Rectal smooth muscle tissue (tissue), 1 donor: ENCODE results near the gene SLC6A19.
"Not testable (repeated sequence)": the region's sequence is repeated elsewhere in the genome, so short reads cannot be mapped to it uniquely, and the experiment has no call there.

Source experiments
- H3K27ac ChIP-seq: one replicate; pipeline ENCODE4 v1.7.0; 2013; ENCODE audit warnings: low read depth, low read length, inconsistent platforms
- H3K27me3 ChIP-seq: one replicate; pipeline ENCODE4 v1.7.0; 2013; ENCODE audit warnings: low read length; ENCODE audit not compliant: control insufficient read depth, insufficient read depth
- H3K36me3 ChIP-seq: one replicate; pipeline ENCODE4 v1.7.0; 2013; ENCODE audit warnings: low read length; ENCODE audit not compliant: control insufficient read depth, insufficient read depth
- H3K4me1 ChIP-seq: one replicate; pipeline ENCODE4 v1.7.0; 2013; ENCODE audit warnings: low read length; ENCODE audit not compliant: control insufficient read depth, insufficient read depth
- H3K4me3 ChIP-seq: one replicate; pipeline ENCODE4 v1.7.0; 2013; ENCODE audit warnings: low read length
- H3K9ac ChIP-seq: one replicate; pipeline ENCODE4 v1.7.0; 2013; ENCODE audit warnings: low read length

Gene SLC6A19

DNA sequence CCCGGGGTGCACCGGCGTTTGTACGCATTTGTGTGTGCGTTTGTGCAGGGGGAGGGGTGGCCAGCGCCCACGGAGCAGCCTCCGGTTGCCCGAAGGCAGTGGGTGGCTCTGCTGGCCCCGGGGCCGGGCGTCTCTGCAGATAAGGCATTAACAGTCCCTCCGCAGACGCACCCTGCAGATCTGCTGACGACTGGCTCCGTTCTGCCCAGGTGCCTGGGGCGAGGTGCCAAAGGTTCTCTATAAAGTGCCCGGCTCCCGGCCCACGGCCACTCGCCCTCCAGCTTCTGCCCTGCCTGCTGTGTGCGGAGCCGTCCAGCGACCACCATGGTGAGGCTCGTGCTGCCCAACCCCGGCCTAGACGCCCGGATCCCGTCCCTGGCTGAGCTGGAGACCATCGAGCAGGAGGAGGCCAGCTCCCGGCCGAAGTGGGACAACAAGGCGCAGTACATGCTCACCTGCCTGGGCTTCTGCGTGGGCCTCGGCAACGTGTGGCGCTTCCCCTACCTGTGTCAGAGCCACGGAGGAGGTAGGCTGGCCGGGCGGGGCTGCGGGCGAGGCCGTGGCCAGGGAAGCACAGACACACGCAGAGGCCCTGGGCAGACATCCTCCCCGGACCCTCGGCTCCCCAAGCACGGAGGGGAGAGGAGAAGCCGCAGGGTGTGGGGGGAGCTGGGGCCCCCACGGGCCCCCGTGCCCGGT lies at the start of gene SLC6A19:
SLC6A19 (plus strand) TSS at position 269 of the 699 bp plus-strand sequence; CDS start at position 325, 56 bp downstream.
- no peaks in the 10 kb centered on the region for H3K4me1 ChIP-seq
- no peak within 1 kb of the TSS for H3K4me3 ChIP-seq
- no peak within 1 kb of the TSS for H3K9ac ChIP-seq
- no peak within 1 kb of the TSS for H3K27ac ChIP-seq
- H3K27me3 ChIP-seq: peaks cover 14% of the 10 kb centered on the region
- H3K36me3 ChIP-seq: no peaks in the 10 kb centered on the region

DNA sequence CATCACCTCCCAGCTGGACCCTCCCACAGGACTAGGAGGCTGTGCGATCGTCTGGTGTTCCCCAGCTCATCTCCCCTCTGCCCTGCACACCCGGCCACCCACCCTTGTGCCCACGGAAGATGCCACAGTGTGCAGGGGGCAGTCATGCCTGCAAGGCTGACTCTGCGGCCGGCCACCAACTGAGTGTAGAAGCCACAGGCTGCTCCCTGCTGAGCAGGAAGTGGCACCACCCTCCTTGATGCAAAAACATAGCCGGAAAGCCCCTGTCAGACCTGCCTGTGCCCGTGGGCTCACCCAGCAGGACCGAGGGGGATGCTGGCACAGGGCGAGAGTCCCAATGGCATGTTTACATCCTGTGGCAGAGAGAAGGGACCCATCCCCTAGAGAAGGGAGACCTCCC lies 49.2 kb upstream of the SLC6A19 start:
- H3K4me3 ChIP-seq: no peak overlapping the region
- no peaks in the 10 kb centered on the region for H3K4me1 ChIP-seq
- H3K27ac ChIP-seq: no peak overlapping the region
- H3K27me3 ChIP-seq: peaks cover 20% of the 10 kb centered on the region
- H3K9ac ChIP-seq: no peak overlapping the region
- no peaks in the 10 kb centered on the region for H3K36me3 ChIP-seq

DNA sequence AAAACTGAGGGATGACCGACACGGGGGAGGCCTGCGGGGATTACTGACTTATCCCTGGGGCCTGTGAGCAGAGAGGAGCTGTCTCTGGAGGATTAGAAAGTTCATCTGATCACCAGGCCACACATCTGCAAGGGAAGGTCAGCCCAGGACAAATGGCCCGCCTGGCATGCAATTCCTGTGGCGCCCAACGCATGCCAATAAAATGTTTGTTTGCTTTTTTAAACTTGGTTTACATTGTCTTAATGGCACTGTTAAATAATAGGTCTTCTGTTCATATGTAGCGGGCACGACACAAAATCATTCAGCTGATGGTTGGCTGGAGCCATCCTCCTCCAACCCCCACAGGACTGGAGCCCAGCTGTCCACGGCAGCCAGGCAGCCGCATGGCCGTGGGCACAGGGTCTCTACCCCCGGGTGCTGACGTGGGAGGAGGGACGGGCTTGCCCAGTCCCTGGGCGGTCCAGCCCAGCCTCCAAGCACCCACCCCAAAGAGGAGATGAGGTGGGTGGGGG lies 48.6 kb upstream of the SLC6A19 start:
- Histone ChIP-seq H3K9ac (no peak overlapping the region), H3K36me3 (no peaks in the 10 kb centered on the region), H3K4me1 (no peaks in the 10 kb centered on the region), H3K27me3 (peaks cover 20% of the 10 kb centered on the region), H3K27ac (no peak overlapping the region), H3K4me3 (no peak overlapping the region)

DNA sequence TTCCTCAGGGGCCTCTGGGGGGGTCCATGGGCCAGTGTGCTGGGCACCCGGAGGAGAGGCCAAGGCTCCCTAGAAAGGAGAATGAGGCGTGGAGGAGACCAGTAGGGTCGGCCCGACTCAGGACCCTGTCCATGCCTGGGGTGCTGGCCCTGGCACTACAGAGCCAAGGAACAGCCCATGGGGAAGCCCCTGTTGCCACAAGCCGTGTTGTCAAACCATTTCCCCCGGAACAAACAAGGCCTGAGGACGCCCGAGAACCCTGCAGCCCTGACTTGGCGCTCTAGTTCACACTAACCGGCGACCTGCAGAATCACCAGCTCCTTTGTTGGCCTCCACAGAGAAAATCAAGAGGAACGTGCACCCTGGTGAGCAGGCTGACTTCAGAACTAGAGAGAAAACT lies 48.0 kb upstream of the SLC6A19 start:
- H3K9ac ChIP-seq: no peak overlapping the region
- no peak overlapping the region for H3K27ac ChIP-seq

DNA sequence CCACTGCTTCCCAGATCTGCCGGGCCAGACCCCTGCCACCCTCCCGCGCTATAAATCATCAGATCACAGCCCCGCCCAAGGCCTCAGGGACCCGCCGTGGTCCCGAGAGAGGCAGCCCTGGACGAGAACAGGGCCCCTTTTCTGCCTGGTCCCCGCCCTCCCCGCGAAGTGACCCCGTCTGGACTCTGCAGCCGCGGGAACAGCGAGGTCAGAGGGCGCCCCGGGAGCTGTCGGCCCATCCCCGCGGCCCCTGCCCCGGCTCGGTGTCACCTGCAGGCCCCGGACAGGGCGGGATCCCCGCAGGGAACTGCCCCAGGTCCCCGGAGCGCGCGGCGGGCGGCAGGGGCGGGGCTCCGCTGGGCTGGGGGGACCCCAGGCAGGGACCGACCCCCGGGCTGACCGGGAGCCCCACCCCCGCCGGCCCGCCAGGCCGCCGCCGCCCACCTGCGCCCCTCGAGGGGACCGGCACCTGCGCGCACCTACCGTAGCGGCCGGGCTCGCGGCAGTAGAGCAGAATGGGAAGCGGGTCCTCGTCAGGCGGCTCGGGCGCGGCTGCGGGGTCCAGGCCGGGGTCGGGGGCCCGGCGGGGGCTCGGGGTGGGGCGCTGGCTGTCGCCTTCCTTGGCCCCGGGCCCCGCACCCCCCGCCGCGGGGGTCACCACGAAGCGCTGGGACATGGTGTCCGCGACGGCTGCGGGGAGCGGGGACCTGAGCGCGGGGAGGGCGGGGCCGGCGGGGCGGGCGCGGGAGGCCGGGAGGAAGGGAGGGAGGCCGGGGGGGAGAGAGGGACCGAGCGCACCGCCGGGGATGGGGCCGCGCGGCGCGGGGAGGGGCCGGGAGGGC lies 46.0 kb upstream of the SLC6A19 start:
- Histone ChIP-seq H3K4me3 (no peak overlapping the region), H3K4me1 (no peaks in the 10 kb centered on the region), H3K27me3 (peaks cover 20% of the 10 kb centered on the region), H3K36me3 (no peaks in the 10 kb centered on the region), H3K27ac (no peak overlapping the region), H3K9ac (no peak overlapping the region)

More for the DNA sequence above, 48.0 kb upstream of the SLC6A19 start:
- Histone ChIP-seq H3K36me3 (no peaks in the 10 kb centered on the region), H3K4me1 (no peaks in the 10 kb centered on the region), H3K27me3 (peaks cover 20% of the 10 kb centered on the region), H3K4me3 (no peak overlapping the region)

DNA sequence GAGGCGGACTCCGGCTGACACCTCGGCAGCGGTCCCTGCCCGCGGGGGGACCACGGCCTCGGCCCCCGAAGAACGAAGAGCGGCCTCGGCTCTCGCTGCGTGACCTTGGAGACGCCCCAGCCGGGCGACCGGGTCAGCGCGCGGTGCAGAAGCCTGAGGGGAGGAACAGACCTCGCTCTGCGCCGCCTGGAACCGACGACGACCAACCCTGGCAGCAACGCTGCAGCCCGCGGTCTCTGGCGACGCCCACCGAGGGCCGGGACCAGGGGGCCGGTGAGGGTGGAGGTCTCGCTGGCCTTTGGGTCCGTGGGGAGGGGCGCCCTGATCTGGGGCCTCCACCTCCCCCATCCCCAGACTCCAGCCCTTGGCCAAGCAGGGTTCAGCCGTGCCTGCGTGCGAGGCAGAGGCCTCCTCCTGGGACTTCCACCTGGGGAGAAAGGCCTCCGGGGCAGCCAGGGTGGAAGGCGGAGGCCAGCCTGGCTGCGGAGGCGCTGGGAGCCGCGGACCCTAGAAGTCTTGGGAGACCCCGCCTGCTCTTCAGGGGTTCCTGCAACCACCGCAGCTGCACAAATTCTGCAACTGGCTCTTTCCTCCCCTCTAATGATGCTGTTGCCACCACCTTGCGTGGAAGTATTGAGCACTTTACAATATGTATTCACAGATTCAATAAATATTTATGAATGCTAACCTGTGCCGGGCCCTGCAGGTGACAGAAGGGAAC lies 45.2 kb upstream of the SLC6A19 start:
- Histone ChIP-seq H3K27ac (no peak overlapping the region), H3K36me3 (no peaks in the 10 kb centered on the region), H3K27me3 (peaks cover 20% of the 10 kb centered on the region), H3K9ac (no peak overlapping the region), H3K4me3 (no peak overlapping the region), H3K4me1 (no peaks in the 10 kb centered on the region)

DNA sequence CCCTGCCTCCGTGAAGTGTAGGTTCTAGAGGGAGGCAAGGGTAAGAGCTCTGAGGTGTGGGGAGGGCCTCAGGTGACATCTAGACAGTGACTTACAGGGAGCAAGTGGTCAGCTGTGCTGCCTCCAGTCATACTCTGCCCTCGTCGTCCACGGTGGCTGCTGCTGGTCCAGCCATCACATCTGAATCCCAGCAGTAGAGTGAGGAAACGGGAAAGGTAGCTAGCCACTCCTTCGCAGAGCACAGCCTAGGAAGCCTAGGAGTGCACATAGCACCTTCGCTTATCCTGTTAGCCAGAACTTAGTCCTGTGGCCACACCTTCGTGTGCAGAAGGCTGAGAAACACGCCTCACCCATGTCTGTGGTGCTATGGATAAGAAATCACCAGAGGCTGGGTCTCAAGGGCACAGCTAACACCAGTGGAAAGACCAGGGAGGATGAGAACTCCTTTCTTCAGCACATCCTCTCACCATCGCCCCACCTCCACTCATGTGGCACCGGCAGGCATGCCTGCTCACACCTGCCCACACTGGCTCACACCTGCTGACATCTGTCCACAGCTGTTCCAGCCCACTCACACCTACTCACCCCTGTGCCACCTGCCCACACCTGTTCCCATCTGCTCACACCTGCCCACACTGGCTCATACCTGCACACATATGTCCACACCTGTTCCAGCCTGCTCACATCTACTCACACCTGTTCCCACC lies 44.5 kb upstream of the SLC6A19 start:
- peaks cover 20% of the 10 kb centered on the region for H3K27me3 ChIP-seq
- H3K4me3 ChIP-seq: no peak overlapping the region
- H3K27ac ChIP-seq: no peak overlapping the region
- no peak overlapping the region for H3K9ac ChIP-seq
- no peaks in the 10 kb centered on the region for H3K36me3 ChIP-seq
- no peaks in the 10 kb centered on the region for H3K4me1 ChIP-seq

DNA sequence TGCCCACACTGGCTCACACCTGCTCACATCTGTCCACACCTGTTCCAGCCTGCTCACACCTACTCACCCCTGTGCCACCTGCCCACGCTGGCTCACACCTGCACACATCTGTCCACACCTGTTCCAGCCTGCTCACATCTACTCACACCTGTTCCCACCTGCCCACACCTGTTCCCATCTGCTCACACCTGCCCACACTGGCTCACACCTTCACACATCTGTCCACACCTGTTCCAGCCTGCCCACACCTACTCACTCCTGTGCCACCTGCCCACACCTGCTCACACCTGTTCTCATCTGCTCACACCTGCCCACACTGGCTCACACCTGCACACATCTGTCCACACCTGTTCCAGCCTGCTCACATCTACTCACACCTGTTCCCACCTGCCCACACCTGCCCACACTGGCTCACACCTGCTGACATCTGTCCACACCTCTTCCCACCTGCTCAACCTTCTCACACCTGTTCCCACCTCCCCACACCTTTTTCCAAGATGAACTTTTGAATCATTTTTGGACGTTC lies 43.9 kb upstream of the SLC6A19 start:
- not testable (repeated sequence) for H3K4me3 ChIP-seq, H3K4me1 ChIP-seq, H3K27ac ChIP-seq, H3K9ac ChIP-seq, H3K36me3 ChIP-seq
- H3K27me3 ChIP-seq: peaks cover 20% of the 10 kb centered on the region

DNA sequence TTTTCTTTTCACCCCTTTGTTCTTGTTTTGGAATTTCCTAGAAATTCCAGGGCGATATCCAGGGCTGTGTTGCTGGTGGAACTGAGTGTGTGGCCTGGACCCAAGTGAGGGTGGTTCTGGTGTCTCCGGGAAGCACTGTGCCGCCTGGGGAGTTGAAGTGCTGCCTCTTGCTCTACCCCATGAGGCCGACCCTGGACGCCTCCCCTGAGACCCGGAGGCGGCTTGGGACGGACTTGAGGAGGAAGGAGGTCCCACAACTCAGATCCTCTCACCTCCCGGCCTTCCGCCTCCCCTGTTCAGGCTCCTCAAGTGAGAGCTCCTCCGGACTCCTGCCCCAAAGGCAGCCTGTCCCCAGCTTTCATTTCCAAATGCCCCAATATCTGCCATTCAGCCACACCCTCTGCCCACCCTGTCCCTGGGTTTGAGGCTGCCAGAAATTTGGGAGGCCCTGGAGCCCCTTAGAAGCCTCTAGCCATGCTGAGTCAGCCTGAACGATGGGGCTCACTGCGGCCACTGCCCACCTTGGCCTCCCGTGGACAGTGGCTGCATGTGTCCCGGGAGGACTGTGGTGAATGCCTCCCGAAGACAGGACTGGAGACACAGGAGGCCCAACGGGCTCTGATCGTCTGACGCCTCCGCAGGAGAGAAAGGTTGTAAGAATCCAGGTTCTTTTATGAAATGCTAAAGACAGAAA lies 42.6 kb upstream of the SLC6A19 start:
- no peaks in the 10 kb centered on the region for H3K36me3 ChIP-seq
- no peak overlapping the region for H3K9ac ChIP-seq
- H3K27me3 ChIP-seq: peaks cover 19% of the 10 kb centered on the region
- H3K4me3 ChIP-seq: no peak overlapping the region
- no peak overlapping the region for H3K27ac ChIP-seq
- no peaks in the 10 kb centered on the region for H3K4me1 ChIP-seq

DNA sequence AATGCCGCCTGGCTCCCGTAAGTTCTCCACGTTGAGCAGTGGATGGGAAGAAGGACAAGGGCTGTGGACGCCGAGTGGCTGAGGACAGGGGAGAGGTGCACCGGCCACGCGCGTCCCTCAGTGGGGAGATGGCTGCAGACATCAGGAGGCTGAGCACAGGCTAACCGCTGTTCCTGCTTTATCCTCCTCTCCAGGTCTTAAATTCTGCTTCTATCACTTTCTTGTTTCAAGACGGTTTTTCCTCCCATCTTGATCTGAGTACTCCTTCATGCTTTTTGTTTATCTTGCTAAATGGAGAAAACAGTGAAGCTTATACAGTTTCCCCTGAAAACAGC lies 42.1 kb upstream of the SLC6A19 start:
- Histone ChIP-seq H3K27ac (no peak overlapping the region), H3K4me3 (no peak overlapping the region), H3K36me3 (no peaks in the 10 kb centered on the region), H3K27me3 (peaks cover 14% of the 10 kb centered on the region), H3K9ac (no peak overlapping the region), H3K4me1 (no peaks in the 10 kb centered on the region)

DNA sequence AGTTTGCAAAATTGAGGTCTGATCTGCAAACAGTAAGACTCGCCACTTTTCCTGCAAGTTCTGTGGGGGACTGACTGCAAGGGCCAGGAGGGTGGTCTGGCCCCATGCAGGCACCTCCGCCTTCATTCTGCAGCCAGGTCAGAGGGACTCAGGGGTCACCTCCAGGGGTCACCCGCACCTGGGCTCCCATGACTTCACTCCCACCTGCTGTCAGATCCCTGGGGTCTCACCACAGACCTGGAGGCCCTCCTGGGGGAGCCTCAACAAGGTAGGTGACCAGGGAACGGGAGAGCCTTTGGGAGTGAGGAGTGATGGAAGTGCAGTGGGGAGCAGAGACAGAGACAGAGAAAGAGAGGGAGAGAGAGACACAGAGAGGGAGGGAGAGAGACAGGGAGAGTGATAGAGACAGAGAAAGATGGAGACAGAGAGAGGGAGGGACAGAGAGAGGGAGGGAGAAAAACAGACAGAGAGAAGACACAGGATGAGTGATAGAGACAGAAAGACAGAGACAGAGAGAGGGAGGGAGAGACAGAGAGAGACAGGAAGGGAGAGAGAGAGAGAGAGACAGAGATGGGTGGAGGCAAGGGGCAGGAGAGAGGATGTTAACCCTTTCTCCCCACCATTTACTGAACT lies 41.5 kb upstream of the SLC6A19 start:
- Histone ChIP-seq H3K4me1 (no peaks in the 10 kb centered on the region), H3K9ac (no peak overlapping the region), H3K27me3 (peaks cover 11% of the 10 kb centered on the region), H3K27ac (no peak overlapping the region), H3K36me3 (no peaks in the 10 kb centered on the region), H3K4me3 (no peak overlapping the region)
